Measurements from ENCODE around the gene CACNB2.
A peak's percentile ranks its signal among the peaks of the same experiment; 100 is the strongest.

CACNB2 gene

GRCh38 chr10:18229826-18230225 lies 89.6 kb downstream of the CACNB2 start:
- TF ChIP-seq, protein P1, sequence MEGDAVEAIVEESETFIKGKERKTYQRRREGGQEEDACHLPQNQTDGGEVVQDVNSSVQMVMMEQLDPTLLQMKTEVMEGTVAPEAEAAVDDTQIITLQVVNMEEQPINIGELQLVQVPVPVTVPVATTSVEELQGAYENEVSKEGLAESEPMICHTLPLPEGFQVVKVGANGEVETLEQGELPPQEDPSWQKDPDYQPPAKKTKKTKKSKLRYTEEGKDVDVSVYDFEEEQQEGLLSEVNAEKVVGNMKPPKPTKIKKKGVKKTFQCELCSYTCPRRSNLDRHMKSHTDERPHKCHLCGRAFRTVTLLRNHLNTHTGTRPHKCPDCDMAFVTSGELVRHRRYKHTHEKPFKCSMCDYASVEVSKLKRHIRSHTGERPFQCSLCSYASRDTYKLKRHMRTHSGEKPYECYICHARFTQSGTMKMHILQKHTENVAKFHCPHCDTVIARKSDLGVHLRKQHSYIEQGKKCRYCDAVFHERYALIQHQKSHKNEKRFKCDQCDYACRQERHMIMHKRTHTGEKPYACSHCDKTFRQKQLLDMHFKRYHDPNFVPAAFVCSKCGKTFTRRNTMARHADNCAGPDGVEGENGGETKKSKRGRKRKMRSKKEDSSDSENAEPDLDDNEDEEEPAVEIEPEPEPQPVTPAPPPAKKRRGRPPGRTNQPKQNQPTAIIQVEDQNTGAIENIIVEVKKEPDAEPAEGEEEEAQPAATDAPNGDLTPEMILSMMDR (IDR thresholded peaks at IDR 0.05; ENCODE audit: low read depth, low read length): no peak
- TF ChIP-seq, protein P2, sequence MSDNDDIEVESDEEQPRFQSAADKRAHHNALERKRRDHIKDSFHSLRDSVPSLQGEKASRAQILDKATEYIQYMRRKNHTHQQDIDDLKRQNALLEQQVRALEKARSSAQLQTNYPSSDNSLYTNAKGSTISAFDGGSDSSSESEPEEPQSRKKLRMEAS (IDR thresholded peaks at IDR 0.05; ENCODE audit: low read depth, low read length): no peak
- no peak for TF ChIP-seq POLR2A (IDR thresholded peaks at IDR 0.05; ENCODE audit: extremely low read depth, insufficient read length)
- no peak overlapping the region for H3K4me3 ChIP-seq (ENCODE audit: low read depth, low read length)
- no peak for DNase-seq (ENCODE audit: low read depth)

DNA sequence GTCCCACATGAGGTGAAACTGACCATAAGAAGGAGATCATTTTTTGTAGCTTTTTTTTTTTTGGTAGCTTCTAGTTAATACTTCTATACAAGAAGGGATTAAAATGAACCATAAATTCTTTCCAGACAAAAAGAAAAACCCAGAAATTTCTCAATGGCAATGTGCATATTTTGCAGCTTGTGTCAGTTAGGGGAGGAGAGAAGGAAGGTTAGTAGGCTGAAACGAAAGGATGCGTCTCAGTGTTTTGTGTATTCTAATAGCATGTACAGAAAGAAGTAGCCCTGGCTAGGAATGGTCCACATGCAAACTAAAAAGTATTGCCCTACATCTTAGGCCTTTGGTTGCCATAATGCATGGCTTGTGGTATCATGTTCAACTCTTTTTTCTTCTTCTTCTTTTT lies 90.6 kb downstream of the CACNB2 start:
- no peak for TF ChIP-seq MYC (IDR thresholded peaks at IDR 0.05; ENCODE audit: low read depth, low read length)
- TF ChIP-seq POLR2A (IDR thresholded peaks at IDR 0.05; ENCODE audit: extremely low read depth, insufficient read length): no peak
- TF ChIP-seq, protein P2 (IDR thresholded peaks at IDR 0.05; ENCODE audit: low read depth, low read length): no peak
- TF ChIP-seq, protein P1 (IDR thresholded peaks at IDR 0.05; ENCODE audit: low read depth, low read length): no peak
- DNase-seq (ENCODE audit: low read depth): no peak
- H3K4me3 ChIP-seq (ENCODE audit: low read depth, low read length): no peak overlapping the region

GRCh38 chr10:18231480-18231879 lies 91.3 kb downstream of the CACNB2 start:
- no peak for TF ChIP-seq MYC (IDR thresholded peaks at IDR 0.05; ENCODE audit: low read depth, low read length)
- TF ChIP-seq, protein P2 (IDR thresholded peaks at IDR 0.05; ENCODE audit: low read depth, low read length): no peak
- TF ChIP-seq, protein P1 (IDR thresholded peaks at IDR 0.05; ENCODE audit: low read depth, low read length): no peak
- H3K4me3 ChIP-seq (ENCODE audit: low read depth, low read length): no peak overlapping the region
- no peak for DNase-seq (ENCODE audit: low read depth)

DNA sequence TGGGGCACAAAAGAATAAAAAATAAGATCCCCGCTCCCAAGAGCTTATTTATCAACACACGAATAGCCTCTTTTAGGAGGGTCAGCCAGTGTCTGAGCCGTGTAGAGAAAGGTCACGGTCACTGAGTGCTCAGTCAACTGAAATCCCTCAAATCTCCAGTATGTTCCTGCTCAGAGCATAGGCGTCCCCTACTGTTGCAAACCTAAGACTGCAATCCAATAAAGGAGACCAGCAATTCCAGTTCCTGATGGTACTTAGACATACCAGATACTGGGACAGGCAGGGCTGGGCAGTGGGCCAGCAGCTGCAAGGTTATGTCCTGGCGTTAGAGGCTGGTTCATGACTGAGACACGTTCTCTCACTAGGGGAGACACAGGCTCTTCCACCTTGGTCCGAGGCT lies 93.6 kb downstream of the CACNB2 start:
- TF ChIP-seq, protein P2 (IDR thresholded peaks at IDR 0.05; ENCODE audit: low read depth, low read length): no peak
- TF ChIP-seq, protein P1 (IDR thresholded peaks at IDR 0.05; ENCODE audit: low read depth, low read length): peak; percentile 32
- H3K4me3 ChIP-seq (ENCODE audit: low read depth, low read length): no peak overlapping the region

GRCh38 chr10:18235477-18235876 lies 95.3 kb downstream of the CACNB2 start:
- no peak overlapping the region for H3K4me3 ChIP-seq (ENCODE audit: low read depth, low read length)
- TF ChIP-seq, protein P1 (IDR thresholded peaks at IDR 0.05; ENCODE audit: low read depth, low read length): no peak
- TF ChIP-seq MYC (IDR thresholded peaks at IDR 0.05; ENCODE audit: low read depth, low read length): no peak
- DNase-seq (ENCODE audit: low read depth): no peak

More for the DNA sequence above, 93.6 kb downstream of the CACNB2 start:
- peak; percentile 2 for DNase-seq (ENCODE audit: low read depth)

GRCh38 chr10:18236756-18237155 lies 96.5 kb downstream of the CACNB2 start:
- no peak overlapping the region for H3K4me3 ChIP-seq (ENCODE audit: low read depth, low read length)
- no peak for DNase-seq (ENCODE audit: low read depth)
- TF ChIP-seq, protein P1 (IDR thresholded peaks at IDR 0.05; ENCODE audit: low read depth, low read length): no peak
- TF ChIP-seq MYC (IDR thresholded peaks at IDR 0.05; ENCODE audit: low read depth, low read length) (no peak), POLR2A (IDR thresholded peaks at IDR 0.05; ENCODE audit: extremely low read depth, insufficient read length) (no peak)
- TF ChIP-seq, protein P2 (IDR thresholded peaks at IDR 0.05; ENCODE audit: low read depth, low read length): no peak

Measured in NB4 (cell line).